ENCODE data around the gene TRIM14.
"Not testable (repeated sequence)": the region's sequence is repeated elsewhere in the genome, so short reads cannot be mapped to it uniquely, and the experiment has no call there.

Gene TRIM14

GRCh38 chr9:98140503-98140902 is 21.5 kb upstream of the TRIM14 start:
- DNase-seq, result no peak

DNA sequence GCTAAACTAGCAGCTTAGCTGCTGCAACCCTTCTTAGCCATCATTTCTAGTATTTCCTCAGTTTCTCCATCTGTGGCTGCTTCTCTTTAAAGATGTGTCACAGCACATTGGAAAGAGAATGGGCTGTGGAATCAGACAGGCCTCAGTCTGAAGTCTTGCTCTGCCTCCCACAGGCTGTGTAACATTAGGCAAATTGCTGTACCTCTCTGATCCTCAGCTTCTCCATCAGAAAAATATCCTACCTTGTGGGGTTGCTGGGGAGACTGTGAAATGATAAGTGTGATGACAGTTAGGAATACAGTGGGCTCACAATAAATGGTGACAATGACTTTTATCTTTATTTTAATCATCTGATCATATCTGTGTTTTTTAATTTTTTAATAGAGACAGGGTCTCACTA is 17.5 kb upstream of the TRIM14 start:
- DNase-seq, result no peak

DNA sequence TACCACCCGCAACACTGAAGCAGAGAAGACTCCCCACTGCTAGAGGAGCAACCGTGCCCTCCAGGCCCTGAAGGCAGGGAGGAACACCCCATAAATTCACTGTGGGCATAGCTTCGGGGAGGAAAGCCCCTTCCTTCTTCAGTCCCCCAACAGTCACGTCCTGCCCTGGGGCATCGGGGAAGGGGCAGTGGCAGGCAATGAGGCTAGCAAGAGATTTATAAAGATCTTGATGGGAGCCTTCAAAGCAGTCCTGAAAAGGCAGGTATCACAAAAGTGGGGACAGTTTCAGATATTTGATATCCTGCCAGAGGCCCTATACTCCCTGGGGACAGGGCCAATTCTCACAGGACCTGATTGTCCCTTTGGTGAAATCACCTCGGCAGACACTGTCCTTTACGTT is 16.9 kb upstream of the TRIM14 start:
- no peak for DNase-seq

DNA sequence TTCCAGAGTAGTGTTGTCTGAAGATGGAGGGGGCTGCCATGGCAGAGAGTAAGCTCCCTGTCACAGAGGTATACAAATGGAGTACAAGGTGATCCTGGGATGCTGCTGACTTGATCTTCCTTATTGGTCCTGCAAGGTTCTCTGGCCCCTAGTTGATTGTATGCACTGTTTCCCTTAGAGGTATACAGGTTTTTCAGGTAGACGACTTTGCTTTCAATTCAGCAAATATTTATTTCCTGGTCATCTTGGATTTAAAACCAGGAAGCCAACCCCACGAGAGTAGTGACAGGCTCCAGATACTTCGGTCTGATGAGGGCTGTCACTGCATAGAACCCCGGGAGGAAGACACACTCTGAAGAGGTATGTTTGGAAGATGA is 16.5 kb upstream of the TRIM14 start:
- DNase-seq, result no peak

GRCh38 chr9:98134702-98135557 is 15.9 kb upstream of the TRIM14 start:
- DNase-seq, result no peak

- no peak for DNase-seq
These were observed 14.0 kb upstream of the TRIM14 start for GRCh38 chr9:98132806-98133631.

DNA sequence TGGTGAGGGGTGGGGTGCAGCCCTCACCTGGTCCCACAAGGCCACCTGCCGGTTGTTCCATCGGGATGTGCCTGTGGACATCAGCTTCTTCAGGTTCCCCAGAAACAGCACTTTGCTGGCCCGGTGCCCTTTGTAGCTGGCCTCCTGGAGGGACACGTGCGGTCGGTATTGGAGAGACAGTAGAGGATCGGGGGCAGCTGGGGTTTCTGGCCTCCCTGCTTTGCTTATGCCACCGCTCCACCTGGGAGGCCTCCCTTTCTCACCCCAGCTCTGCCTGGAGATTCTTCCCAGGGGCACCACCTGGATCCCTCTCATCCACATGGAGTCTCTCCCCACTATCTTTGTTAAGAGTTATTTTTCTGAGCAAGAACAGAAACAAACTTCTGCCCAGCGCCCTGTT is 13.1 kb upstream of the TRIM14 start:
- DNase-seq, result no peak

GRCh38 chr9:98130576-98131228 is 11.7 kb upstream of the TRIM14 start:
- DNase-seq, result no peak

GRCh38 chr9:98130060-98130459 is 11.0 kb upstream of the TRIM14 start:
- DNase-seq, result not testable (repeated sequence)

- peak; percentile 73 to 80 for DNase-seq
These were observed 10.4 kb upstream of the TRIM14 start for GRCh38 chr9:98129451-98129881.

DNA sequence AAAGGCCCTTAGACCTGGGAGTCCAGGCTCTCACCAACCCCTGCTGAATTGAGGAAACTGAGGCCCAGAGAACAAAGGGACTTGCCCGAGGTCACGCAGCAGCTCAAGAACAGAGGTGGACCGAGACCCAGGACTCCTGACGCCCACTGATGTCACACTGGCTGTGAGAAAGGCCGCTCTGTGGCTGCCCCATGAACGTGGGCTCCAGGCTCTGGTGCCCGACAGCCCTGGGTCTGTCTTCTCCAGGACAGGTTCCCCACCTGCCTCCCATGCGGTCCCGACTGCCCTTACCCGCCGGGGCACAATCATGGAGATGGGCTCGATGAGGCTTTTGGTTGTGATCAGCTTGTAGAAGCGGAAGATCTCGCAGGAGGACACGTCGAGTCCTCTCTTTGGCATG is 9.3 kb upstream of the TRIM14 start:
- no peak for DNase-seq

GRCh38 chr9:98127226-98127625 is 8.2 kb upstream of the TRIM14 start:
- DNase-seq, result no peak

DNA sequence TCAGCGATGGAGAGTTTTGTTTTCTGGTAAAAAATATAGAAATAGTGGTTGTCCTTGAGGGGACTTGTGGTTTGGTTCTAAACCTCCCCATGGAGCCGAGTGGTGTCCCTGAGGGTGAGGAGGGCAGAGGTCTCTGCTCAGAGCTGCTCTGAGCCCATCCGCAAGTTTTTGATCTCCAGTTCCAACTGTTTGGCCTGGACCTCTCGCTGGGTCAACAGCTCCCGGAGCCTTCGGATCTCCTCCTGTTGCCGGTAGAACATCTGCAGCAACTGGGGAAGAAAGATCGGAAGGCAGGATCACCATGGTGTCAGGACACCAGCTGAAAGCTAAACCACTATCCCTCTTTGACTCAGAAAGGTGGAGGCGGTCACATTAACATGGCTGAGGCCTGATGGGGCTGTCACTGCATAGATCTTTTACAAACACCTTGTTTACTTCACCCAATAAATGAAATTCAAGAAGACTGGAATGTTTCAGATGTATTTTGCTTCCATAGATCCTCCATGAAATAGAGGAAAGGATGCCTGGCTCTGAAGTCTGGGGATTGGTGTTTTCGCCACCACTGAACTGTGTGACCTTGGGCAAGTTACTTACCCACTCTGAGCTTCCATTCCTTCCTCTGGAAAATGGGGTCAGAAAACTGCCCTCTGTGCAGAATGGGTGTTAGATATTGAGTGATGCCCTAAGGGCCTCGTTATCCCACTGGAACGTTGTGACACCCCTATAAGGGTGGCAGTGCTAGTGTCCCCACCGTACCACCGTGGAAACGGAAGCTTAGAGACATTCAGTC is 5.8 kb upstream of the TRIM14 start:
- no peak for DNase-seq

- DNase-seq, result not testable (repeated sequence)
These were observed 5.1 kb upstream of the TRIM14 start for GRCh38 chr9:98124091-98124490.

DNA sequence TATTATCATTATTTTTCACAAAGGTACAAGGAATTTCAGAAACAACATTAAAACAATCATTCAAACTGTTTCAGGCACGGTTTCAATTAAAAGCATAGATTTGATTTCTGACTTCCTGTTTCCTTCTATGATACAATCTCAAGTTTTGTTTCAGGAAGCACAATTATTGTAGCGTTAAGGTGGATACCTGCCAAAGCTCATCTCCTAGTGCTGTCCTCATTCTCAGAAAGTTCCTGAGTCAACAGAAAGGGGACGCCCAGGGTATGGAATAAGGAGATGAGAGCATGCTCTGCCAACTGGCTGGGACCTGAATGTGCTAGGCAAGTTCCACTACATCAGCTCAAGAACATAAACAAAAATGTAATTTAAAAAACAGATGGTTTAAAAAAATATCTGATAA is 2.0 kb upstream of the TRIM14 start:
- no peak for DNase-seq

DNA sequence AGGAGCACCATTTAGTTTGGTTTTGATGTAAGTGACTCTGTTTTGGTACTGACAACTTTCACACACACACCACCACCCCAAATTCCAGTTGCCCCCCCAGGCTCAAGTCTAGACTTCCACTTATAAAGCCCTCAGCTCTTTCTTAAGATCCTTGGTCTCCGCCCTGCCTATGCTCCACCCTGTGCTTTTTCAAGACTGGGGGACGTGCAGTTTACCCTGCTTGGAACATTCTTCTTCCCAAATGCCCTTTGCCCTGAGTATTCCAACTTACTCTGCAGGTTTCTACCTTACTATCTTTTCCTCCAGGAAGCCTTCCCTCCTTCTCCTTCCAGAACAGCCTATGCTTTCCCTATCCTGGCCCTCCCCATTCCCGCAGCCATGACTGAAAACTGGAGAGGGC is 1.5 kb upstream of the TRIM14 start:
- DNase-seq, result no peak

- peak; percentile 76 to 86 for DNase-seq
These were observed 910 bp downstream of the TRIM14 start for GRCh38 chr9:98117984-98118639.

DNA sequence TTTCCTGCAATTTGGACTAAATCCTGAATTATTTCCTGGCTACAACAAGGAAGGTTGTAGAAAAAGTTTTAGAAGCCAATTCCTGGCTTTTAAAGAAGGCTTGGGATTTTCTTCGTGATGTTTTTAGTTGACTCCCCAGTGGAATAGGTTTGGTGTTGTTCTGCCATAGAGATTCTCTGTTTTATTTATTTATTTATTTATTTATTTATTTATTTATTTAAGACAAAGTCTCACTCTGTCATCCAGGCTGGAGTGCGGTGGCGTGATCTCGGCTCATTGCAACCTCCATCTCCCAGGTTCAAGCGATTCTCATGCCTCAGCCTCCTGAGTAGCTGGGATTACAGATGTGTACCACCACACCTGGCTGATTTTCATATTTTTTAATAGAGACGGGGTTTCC is 1.9 kb downstream of the TRIM14 start:
- not testable (repeated sequence) for DNase-seq

- DNase-seq, result no peak
These were observed 10.0 kb downstream of the TRIM14 start for GRCh38 chr9:98109052-98109451.

GRCh38 chr9:98108531-98109031 is 10.4 kb downstream of the TRIM14 start:
- DNase-seq, result peak in 1 of 2 experiments; percentile 27

DNA sequence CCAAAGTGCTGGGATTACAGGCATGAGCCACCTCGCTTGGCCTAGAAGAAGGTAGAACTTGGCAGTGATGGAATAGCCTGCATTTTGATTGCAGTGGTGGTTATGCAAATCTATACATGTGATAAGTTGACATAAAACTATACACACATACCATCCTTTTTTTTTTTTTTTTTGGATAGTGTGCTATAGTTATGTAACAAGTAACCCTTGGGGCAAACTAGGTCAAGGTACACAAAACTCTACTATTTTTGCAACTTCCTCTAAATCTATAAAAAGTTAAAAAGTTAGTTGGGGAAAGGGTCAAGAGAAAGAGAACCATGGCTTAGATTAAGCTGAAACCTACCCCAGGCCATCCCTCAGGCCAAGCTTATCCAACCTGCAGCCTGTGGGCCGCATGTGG is 11.1 kb downstream of the TRIM14 start:
- DNase-seq, result no peak

DNA sequence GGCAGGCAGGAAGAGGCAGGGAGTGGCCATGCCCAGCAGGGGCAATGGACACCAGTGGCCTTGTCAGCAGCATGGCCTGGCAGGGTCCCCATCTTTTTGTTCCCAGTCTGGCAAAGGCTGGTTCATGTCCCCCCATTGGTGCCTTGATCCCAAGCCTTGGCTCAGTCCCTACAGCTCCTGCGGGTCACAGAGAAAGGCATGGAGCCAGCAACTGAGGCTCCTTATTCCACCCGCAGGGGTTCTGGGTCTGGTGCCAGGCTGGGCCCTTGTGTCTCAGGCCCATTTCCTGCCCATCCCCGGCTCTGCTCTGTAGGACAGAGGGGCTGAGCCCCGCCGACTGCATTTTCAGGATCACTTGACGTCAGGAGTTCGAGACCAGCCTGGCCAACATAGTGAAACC is 14.0 kb downstream of the TRIM14 start:
- no peak for DNase-seq
